Gastrocnemius medialis (tissue), 4 donors: ENCODE results near the gene PTH1R. TPM values are rescaled to one million over a fixed set of nuclear protein-coding genes. Genes with fewer than 3 reads are reported as not detected.

ENCODE experiments used
- ATAC-seq, 2 donors: fragments of 150-250 bp; one replicate each; pipeline ENCODE4 v1.9.1; 2016
- DNase-seq, 2 donors: peaks; one replicate each; pipeline ENCODE4 v3.0.0-alpha.2; 2019
- H3K27ac ChIP-seq, 4 donors: fragments of 200-600 bp; sonication (generic); 1 replicate in 1 of 4; 2 replicates in 3 of 4; pipeline ENCODE4 v1.5.1; 2016 to 2018; ENCODE audit warnings: mild to moderate bottlenecking in 2 of 4, moderate library complexity in 1 of 4
- H3K27me3 ChIP-seq, 3 donors: fragments of 200-600 bp; sonication (generic) in 2 of 3; 1 replicate in 1 of 3; 2 replicates in 2 of 3; pipeline versions ENCODE4 v1.5.1 to v1.6.0; 2016 to 2019; ENCODE audit warnings: mild to moderate bottlenecking in 1 of 3, moderate library complexity in 1 of 3
- H3K36me3 ChIP-seq, 2 donors: fragments of 200-600 bp; sonication (generic) in 1 of 2; one replicate each; pipeline ENCODE4 v1.5.1; 2017 to 2018
- H3K4me1 ChIP-seq, 2 donors: fragments of 200-600 bp; sonication (generic) in 1 of 2; one replicate each; pipeline ENCODE4 v1.5.1; 2016 to 2017; ENCODE audit warnings: mild to moderate bottlenecking in 2 of 2
- H3K4me3 ChIP-seq, 4 donors: fragments of 200-600 bp; sonication (generic) in 3 of 4; 1 replicate in 1 of 4; 2 replicates in 3 of 4; pipeline ENCODE4 v1.5.1; 2016 to 2019; ENCODE audit warnings: mild to moderate bottlenecking in 2 of 4
- H3K9me3 ChIP-seq, 3 donors: fragments of 200-600 bp; sonication (generic) in 2 of 3; 1 replicate in 1 of 3; 2 replicates in 2 of 3; pipeline ENCODE4 v1.5.1; 2016 to 2019
- CTCF ChIP-seq, 5 experiments: fragments of 450-650 bp in 3 of 5; fragments of 200-600 bp in 2 of 5; sonication (generic) in 2 of 5; IDR thresholded peaks in 4 of 5; conservative IDR thresholded peaks in 1 of 5; 1 replicate in 4 of 5; 2 replicates in 1 of 5; pipeline ENCODE4 v1.5.1; 2016 to 2019; ENCODE audit warnings: antibody characterized with exemption in 5 of 5, mild to moderate bottlenecking in 3 of 5, moderate library complexity in 3 of 5
- POLR2A ChIP-seq, 2 donors: fragments of 450-650 bp; IDR thresholded peaks; one replicate each; pipeline ENCODE4 v1.6.1; 2017; ENCODE audit warnings: antibody characterized with exemption in 2 of 2, mild to moderate bottlenecking in 2 of 2, moderate library complexity in 2 of 2
- in situ Hi-C, 4 donors: fragments of 200-750 bp; cut with MboI; loops; one replicate each; pipeline versions ENCODE4 v1.15.0 to v1.8.0; 2017; ENCODE audit warnings: low sequenced_read_pairs in 4 of 4
- intact Hi-C: fragments of 100-400 bp; cut with DNase I; formaldehyde crosslinking; loops from one replicate; pipeline ENCODE4 v1.15.1; 2023; ENCODE audit warnings: low total_unique reads
- total RNA-seq, 4 donors: library from RNA; depleted of rRNA; stranded (reverse); fragments of >200 nt; gene quantifications; one replicate each; pipeline versions ENCODE4 v1.1.0 to v1.2.3, GENCODE V29; 2016

Gene PTH1R
- total RNA-seq, 4 donors from 2014 or later = 2.3 to 7.9 (median 7.3) TPM

GRCh38 chr3:46948830-46949671 is 71.5 kb downstream of the PTH1R start:
- intact Hi-C loops (loop anchor here (2.0 kb wide), 1 partner anchor 28 kb away; the partner anchor contains the start of gene CCDC12), in situ Hi-C loops (no loop called here)
- ATAC-seq (no peak), DNase-seq (no peak)
- H3K4me1 ChIP-seq = peaks cover 72 to 86% of the 10 kb centered on the region in 2 donors
- H3K27ac ChIP-seq = peak overlapping the region; percentile 86 to 91 (median 88)
- TF ChIP-seq CTCF (IDR thresholded peaks at IDR 0.05 in 4 of 5, conservative IDR thresholded peaks at IDR 0.05 in 1 of 5) (no peak), POLR2A (IDR thresholded peaks at IDR 0.05) (no peak)
- H3K9me3 ChIP-seq = no peaks in the 10 kb centered on the region
- no peaks in the 10 kb centered on the region for H3K36me3 ChIP-seq
- no peaks in the 10 kb centered on the region for H3K27me3 ChIP-seq
- no peak overlapping the region for H3K4me3 ChIP-seq

- no peaks in the 10 kb centered on the region for H3K36me3 ChIP-seq
- no peak for DNase-seq
- peak overlapping the region; percentile 86 to 91 (median 88) for H3K27ac ChIP-seq
- intact Hi-C loops = no loop called here
- ATAC-seq = no peak
- H3K27me3 ChIP-seq = no peaks in the 10 kb centered on the region
- no peak overlapping the region for H3K4me3 ChIP-seq
- TF ChIP-seq POLR2A (IDR thresholded peaks at IDR 0.05) (no peak), CTCF (IDR thresholded peaks at IDR 0.05 in 4 of 5, conservative IDR thresholded peaks at IDR 0.05 in 1 of 5) (no peak)
- no peaks in the 10 kb centered on the region for H3K9me3 ChIP-seq
- H3K4me1 ChIP-seq = peaks cover 73 to 85% of the 10 kb centered on the region in 2 donors
- in situ Hi-C loops = no loop called here
Measured at GRCh38 chr3:46950177-46950576, 72.7 kb downstream of the PTH1R start.

GRCh38 chr3:46950650-46951241 is 73.2 kb downstream of the PTH1R start:
- H3K4me1 ChIP-seq = peaks cover 75 to 85% of the 10 kb centered on the region in 2 donors
- no peak for DNase-seq
- no peak overlapping the region for H3K4me3 ChIP-seq
- no peak for TF ChIP-seq CTCF (IDR thresholded peaks at IDR 0.05 in 4 of 5, conservative IDR thresholded peaks at IDR 0.05 in 1 of 5)
- TF ChIP-seq POLR2A (IDR thresholded peaks at IDR 0.05) = no peak
- peak overlapping the region; percentile 39 to 91 (median 88) for H3K27ac ChIP-seq
- H3K9me3 ChIP-seq = no peaks in the 10 kb centered on the region
- H3K36me3 ChIP-seq = no peaks in the 10 kb centered on the region
- intact Hi-C loops = no loop called here
- in situ Hi-C loops = no loop called here
- H3K27me3 ChIP-seq = no peaks in the 10 kb centered on the region
- no peak for ATAC-seq

- in situ Hi-C loops (no loop called here), intact Hi-C loops (no loop called here)
- Histone ChIP-seq H3K9me3 (no peaks in the 10 kb centered on the region), H3K27ac (peak overlapping the region; percentile 3 to 40 (median 22)), H3K4me1 (peaks cover 75 to 84% of the 10 kb centered on the region in 2 donors), H3K4me3 (no peak overlapping the region), H3K27me3 (no peaks in the 10 kb centered on the region), H3K36me3 (no peaks in the 10 kb centered on the region)
- ATAC-seq (no peak), DNase-seq (no peak)
- no peak for TF ChIP-seq CTCF (IDR thresholded peaks at IDR 0.05 in 4 of 5, conservative IDR thresholded peaks at IDR 0.05 in 1 of 5)
- TF ChIP-seq POLR2A (IDR thresholded peaks at IDR 0.05) = no peak
Measured at GRCh38 chr3:46952813-46953212, 75.3 kb downstream of the PTH1R start.

Other genes with a start within 250 kb of the PTH1R start
- 10 to 100 TPM in 1 of 4 donors, 1 to 10 TPM in 3; 3.8 to 13.2 (median 6.2) TPM for gene ALS2CL, start 184.0 kb upstream of the PTH1R start, total RNA-seq
- under 1 TPM in 3 of 4 donors, not detected in 1; 0.20 to 0.26 (median 0.22) TPM for gene TMIE, start 176.3 kb upstream of the PTH1R start, total RNA-seq
- not detected for gene PRSS50, start 159.9 kb upstream of the PTH1R start, total RNA-seq
- 100 to 1,000 TPM in 2 of 4 donors, 10 to 100 TPM in 2; 42.5 to 544 (median 281) TPM for gene MYL3, start 14.3 kb upstream of the PTH1R start, total RNA-seq
- 10 to 100 TPM; 24.6 to 32.0 (median 29.0) TPM for gene CCDC12, start 99.0 kb downstream of the PTH1R start, total RNA-seq
- 1 to 10 TPM; 4.1 to 8.7 (median 7.5) TPM for gene NBEAL2, start 101.9 kb downstream of the PTH1R start, total RNA-seq